Activated T-helper 1 cell treated with anti-CD3 and anti-CD28 coated beads, Interleukin-2, amount 50 U/mL, for 16 hours (primary cell): ENCODE data around the gene C4orf50.

Experiments used
- DNase-seq, 2 donors: peaks; one replicate each; pipeline ENCODE4 v3.0.0-alpha.2; 2020; ENCODE audit warnings: low read depth in 1 of 2, low spot score in 1 of 2

The C4orf50 gene

GRCh38 chr4:5972571-5972970, 45.7 kb downstream of the C4orf50 start:
- DNase-seq, result no peak

- DNase-seq, result no peak
Observed at GRCh38 chr4:5971078-5971450, 47.2 kb downstream of the C4orf50 start.

- DNase-seq, result no peak
Observed at GRCh38 chr4:5970381-5971077, 47.7 kb downstream of the C4orf50 start.

GRCh38 chr4:5969777-5970176, 48.5 kb downstream of the C4orf50 start:
- DNase-seq, result no peak

GRCh38 chr4:5969336-5969735, 48.9 kb downstream of the C4orf50 start:
- DNase-seq, result no peak

GRCh38 chr4:5968246-5968645, 50.0 kb downstream of the C4orf50 start:
- DNase-seq, result no peak

- no peak for DNase-seq
Observed at GRCh38 chr4:5967783-5968182, 50.4 kb downstream of the C4orf50 start.

GRCh38 chr4:5965225-5965624, 53.0 kb downstream of the C4orf50 start:
- DNase-seq, result no peak

- DNase-seq, result no peak
Observed at GRCh38 chr4:5964030-5964429, 54.2 kb downstream of the C4orf50 start.

GRCh38 chr4:5963611-5964010, 54.6 kb downstream of the C4orf50 start:
- no peak for DNase-seq

GRCh38 chr4:5962416-5962815, 55.8 kb downstream of the C4orf50 start:
- DNase-seq, result no peak

GRCh38 chr4:5960252-5960880, 57.9 kb downstream of the C4orf50 start:
- DNase-seq, result no peak

GRCh38 chr4:5959211-5959982, 58.8 kb downstream of the C4orf50 start:
- DNase-seq, result no peak

GRCh38 chr4:5958199-5958735, 60.0 kb downstream of the C4orf50 start:
- DNase-seq, result no peak

GRCh38 chr4:5957076-5957475, 61.2 kb downstream of the C4orf50 start:
- DNase-seq, result no peak

GRCh38 chr4:5956285-5957021, 61.8 kb downstream of the C4orf50 start:
- DNase-seq, result no peak

GRCh38 chr4:5955856-5956255, 62.4 kb downstream of the C4orf50 start:
- DNase-seq, result no peak

- DNase-seq, result no peak
Observed at GRCh38 chr4:5955201-5955821, 62.9 kb downstream of the C4orf50 start.

- DNase-seq, result no peak
Observed at GRCh38 chr4:5954056-5954760, 64.0 kb downstream of the C4orf50 start.
